Neural cell (in vitro differentiated cells): Measurements from ENCODE around the gene AP1M2. TPM values are rescaled to one million over a fixed set of nuclear protein-coding genes. Genes with fewer than 3 reads are reported as not detected.

Source experiments
- H2AFZ ChIP-seq: fragments of 200-600, 300-800 bp; sonication (generic), shearing (Covaris generic); 2 replicates; pipeline ENCODE4 v1.6.0; 2014; ENCODE audit warnings: low read depth, mild to moderate bottlenecking, antibody characterized with exemption, low read length, moderate library complexity
- H3F3A ChIP-seq: fragments of 200-600 bp; shearing (Covaris generic); 2 replicates; pipeline ENCODE4 v1.6.1; 2016; ENCODE audit warnings: mild to moderate bottlenecking, moderate library complexity, mixed read lengths, antibody characterized with exemption, low read length; ENCODE audit not compliant: insufficient read depth, poor library complexity, severe bottlenecking
- H3K27ac ChIP-seq: fragments of 200-600, 300-800 bp; sonication (generic), shearing (Covaris generic); 2 replicates; pipeline ENCODE4 v1.5.1; 2014; ENCODE audit warnings: mild to moderate bottlenecking, low read length, moderate library complexity
- H3K27me3 ChIP-seq: fragments of 300-800, 200-600 bp; sonication (generic), shearing (Covaris generic); 2 replicates; pipeline ENCODE4 v1.6.0; 2014; ENCODE audit warnings: mild to moderate bottlenecking, low read depth, low read length, moderate library complexity; ENCODE audit not compliant: insufficient read depth
- H3K36me3 ChIP-seq: fragments of 300-800, 200-600 bp; sonication (generic), shearing (Covaris generic); 2 replicates; pipeline ENCODE4 v1.5.1; 2014; ENCODE audit warnings: mild to moderate bottlenecking, antibody characterized with exemption, low read length, moderate library complexity; ENCODE audit not compliant: insufficient read depth
- H3K4me2 ChIP-seq: fragments of 300-800, 200-600 bp; sonication (generic), shearing (Covaris generic); 2 replicates; pipeline ENCODE4 v1.6.0; 2014; ENCODE audit warnings: mild to moderate bottlenecking, low read length
- H3K4me3 ChIP-seq: fragments of 300-800, 200-600 bp; sonication (generic), shearing (Covaris generic); 2 replicates; pipeline ENCODE4 v1.5.1; 2014; ENCODE audit warnings: mild to moderate bottlenecking, low read length, moderate library complexity
- H3K79me2 ChIP-seq: fragments of 200-600 bp; shearing (Covaris generic); replicated peaks from 2 replicates; pipeline ENCODE4 v1.6.0; 2014; ENCODE audit warnings: mild to moderate bottlenecking, low read length, moderate library complexity; ENCODE audit not compliant: insufficient read depth
- H3K9ac ChIP-seq: fragments of 300-800, 200-600 bp; sonication (generic), shearing (Covaris generic); 2 replicates; pipeline ENCODE4 v1.6.1; 2016; ENCODE audit warnings: mild to moderate bottlenecking, low read length, mixed read lengths
- H3K9me2 ChIP-seq: fragments of 200-600 bp; shearing (Covaris generic); 2 replicates; pipeline ENCODE4 v1.6.1; 2016; ENCODE audit warnings: mild to moderate bottlenecking, low read length, mixed read lengths; ENCODE audit not compliant: insufficient read depth
- H3K9me3 ChIP-seq: fragments of 200-600, 300-800 bp; sonication (generic), shearing (Covaris generic); 2 replicates; pipeline ENCODE4 v1.6.1; 2016; ENCODE audit warnings: mild to moderate bottlenecking, mixed run types, low read length, moderate library complexity, mixed read lengths
- H4K20me1 ChIP-seq: fragments of 200-600 bp; shearing (Covaris generic); 2 replicates; pipeline ENCODE4 v1.6.1; 2016; ENCODE audit warnings: mild to moderate bottlenecking, mixed run types; ENCODE audit not compliant: insufficient read depth
- CTCF ChIP-seq: fragments of 450-650 bp; IDR thresholded peaks from 2 replicates; pipeline ENCODE4 v1.5.1; 2014; ENCODE audit warnings: antibody characterized with exemption, mild to moderate bottlenecking, moderate library complexity; ENCODE audit not compliant: poor library complexity, severe bottlenecking
- EP300 ChIP-seq: fragments of 450-650 bp; conservative IDR thresholded peaks from 2 replicates; pipeline ENCODE4 v1.6.1; 2014; ENCODE audit warnings: antibody characterized with exemption, mild to moderate bottlenecking, moderate library complexity; ENCODE audit not compliant: poor library complexity, severe bottlenecking
- EZH2 ChIP-seq: fragments of 200-600, 300-800 bp; shearing (Covaris generic), sonication (generic); IDR thresholded peaks from 2 replicates; pipeline ENCODE4 v1.6.1; 2014; ENCODE audit warnings: antibody characterized with exemption, low read length, borderline replicate concordance, mild to moderate bottlenecking; ENCODE audit not compliant: insufficient read depth, poor library complexity, severe bottlenecking
- MXI1 ChIP-seq: fragments of 450-650 bp; conservative IDR thresholded peaks from 2 replicates; pipeline ENCODE4 v1.6.1; 2014; ENCODE audit warnings: antibody characterized with exemption, mild to moderate bottlenecking; ENCODE audit not compliant: poor library complexity, severe bottlenecking
- POLR2AphosphoS5 ChIP-seq: IDR thresholded peaks from 2 replicates; pipeline ENCODE4 v1.6.1; 2012
- RAD21 ChIP-seq: fragments of 450-650 bp; conservative IDR thresholded peaks from 2 replicates; pipeline ENCODE4 v1.6.1; 2014; ENCODE audit warnings: antibody characterized with exemption, mild to moderate bottlenecking, moderate library complexity
- REST ChIP-seq: IDR thresholded peaks from 2 replicates; pipeline ENCODE4 v1.6.1; 2012; ENCODE audit warnings: borderline replicate concordance
- SMC3 ChIP-seq: fragments of 450-650 bp; conservative IDR thresholded peaks from 2 replicates; pipeline ENCODE4 v1.6.1; 2014; ENCODE audit warnings: antibody characterized with exemption, mild to moderate bottlenecking, moderate library complexity; ENCODE audit not compliant: poor library complexity
- TAF1 ChIP-seq: IDR thresholded peaks from 2 replicates; pipeline ENCODE4 v1.6.1; 2012; ENCODE audit warnings: low read depth
- polyA plus RNA-seq: library from polyadenylated mRNA; depleted of rRNA; stranded (reverse); fragments of >200 nt; gene quantifications from 2 replicates; pipeline ENCODE4 v1.2.3, GENCODE V29; 2014

Gene AP1M2
- polyA plus RNA-seq, 1 donor from 2014 or later, result 0.38 TPM

DNA sequence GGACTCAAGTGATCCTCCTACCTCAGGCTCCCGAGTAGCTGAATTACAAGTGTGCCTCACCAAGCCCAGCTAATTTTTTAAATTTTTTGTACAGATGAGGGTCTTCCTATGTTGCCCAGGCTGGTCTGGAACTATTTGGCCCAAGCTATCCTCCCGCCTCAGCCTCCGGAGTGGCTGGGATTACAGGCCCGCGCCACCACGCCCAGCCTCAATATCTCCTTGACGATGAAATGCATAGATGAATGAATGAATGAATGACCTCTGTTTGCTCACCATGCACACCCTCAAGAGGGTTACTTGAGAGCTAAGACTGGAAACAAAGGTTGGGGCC lies 14.9 kb upstream of the AP1M2 start:
- TF ChIP-seq MXI1 (no peak), POLR2AphosphoS5 (no peak), EZH2 (no peak), CTCF (no peak), REST (no peak), TAF1 (no peak), EP300 (no peak), RAD21 (no peak), SMC3 (no peak)
- no peak overlapping the region for H3K27ac ChIP-seq
- H3K27me3 ChIP-seq, result no peaks in the 10 kb centered on the region
- peak overlapping the region; percentile 12 for H2AFZ ChIP-seq
- H3F3A ChIP-seq, result no peaks in the 10 kb centered on the region
- no peaks in the 10 kb centered on the region for H3K9me3 ChIP-seq
- peaks cover 29% of the 10 kb centered on the region for H3K79me2 ChIP-seq
- no peaks in the 10 kb centered on the region for H3K9me2 ChIP-seq
- no peaks in the 10 kb centered on the region for H4K20me1 ChIP-seq
- no peak overlapping the region for H3K4me2 ChIP-seq
- H3K9ac ChIP-seq, result no peak overlapping the region
- no peaks in the 10 kb centered on the region for H3K36me3 ChIP-seq
- peak overlapping the region; percentile 97 for H3K4me3 ChIP-seq

GRCh38 chr19:10600149-10600548 lies 13.0 kb upstream of the AP1M2 start:
- Histone ChIP-seq H3K9me3 (no peaks in the 10 kb centered on the region), H3K4me2 (no peak overlapping the region), H3K9me2 (no peaks in the 10 kb centered on the region), H3K36me3 (no peaks in the 10 kb centered on the region), H3K79me2 (peaks cover 21% of the 10 kb centered on the region), H4K20me1 (no peaks in the 10 kb centered on the region), H3K27ac (no peak overlapping the region), H3K27me3 (no peaks in the 10 kb centered on the region), H3K4me3 (no peak overlapping the region), H3K9ac (no peak overlapping the region), H3F3A (no peaks in the 10 kb centered on the region), H2AFZ (no peak overlapping the region)
- no peak for TF ChIP-seq MXI1
- TF ChIP-seq EZH2, result no peak
- TF ChIP-seq POLR2AphosphoS5, result no peak
- no peak for TF ChIP-seq TAF1
- TF ChIP-seq RAD21, result no peak
- no peak for TF ChIP-seq CTCF
- TF ChIP-seq EP300, result no peak
- TF ChIP-seq SMC3, result no peak
- TF ChIP-seq REST, result no peak
